Esophagus squamous epithelium (tissue), 5 donors: ENCODE measurements around the gene KLHDC7B. TPM values are rescaled to one million over a fixed set of nuclear protein-coding genes. Genes with fewer than 3 reads are reported as not detected.

Experiments used
- DNase-seq: peaks from one replicate; lab custom pipeline; 2025; lab: John Stamatoyannopoulos, UW
- H3K27ac ChIP-seq, 4 donors: fragments of 200-600 bp; sonication (generic); one replicate each; pipeline ENCODE4 v1.5.1; 2016 to 2019; ENCODE audit warnings: mild to moderate bottlenecking in 1 of 4
- H3K27me3 ChIP-seq, 4 donors: fragments of 200-600 bp; sonication (generic); 1 replicate in 3 of 4; 2 replicates in 1 of 4; pipeline versions ENCODE4 v1.5.1 to v1.6.0; 2017 to 2021; ENCODE audit warnings: antibody characterized with exemption in 1 of 4
- H3K36me3 ChIP-seq, 3 donors: fragments of 200-600 bp; sonication (generic); one replicate each; pipeline ENCODE4 v1.5.1; 2016 to 2019
- H3K4me1 ChIP-seq, 3 donors: fragments of 200-600 bp; sonication (generic); one replicate each; pipeline ENCODE4 v1.5.1; 2017 to 2019
- H3K4me3 ChIP-seq, 4 donors: fragments of 200-600 bp; sonication (generic); 1 replicate in 3 of 4; 2 replicates in 1 of 4; pipeline ENCODE4 v1.5.1; 2016 to 2019; ENCODE audit warnings: mild to moderate bottlenecking in 2 of 4, moderate library complexity in 1 of 4
- H3K9me3 ChIP-seq, 3 donors: fragments of 200-600 bp; sonication (generic); one replicate each; pipeline ENCODE4 v1.5.1; 2016 to 2019
- POLR2A ChIP-seq, 4 donors: fragments of 450-650 bp; IDR thresholded peaks; one replicate each; pipeline ENCODE4 v1.6.1; 2017; ENCODE audit warnings: antibody characterized with exemption in 4 of 4, mild to moderate bottlenecking in 4 of 4, moderate library complexity in 3 of 4
- WGBS, 2 donors: methylation state at CpG; one replicate each; pipeline ENCODE4 v1.1.5; 2018; 5-methylcytosine and 5-hydroxymethylcytosine counted together
- intact Hi-C: fragments of 100-400 bp; cut with DNase I; formaldehyde crosslinking; loops from one replicate; pipeline ENCODE4 v1.15.0; 2022
- total RNA-seq, 4 donors: library from RNA; depleted of rRNA; stranded (reverse); fragments of >200 nt; gene quantifications; one replicate each; pipeline ENCODE4 v1.1.0, GENCODE V29; 2016
- TF ChIP-seq, protein P1 (sequence below), 6 experiments: fragments of 450-650 bp in 4 of 6; fragments of 200-600 bp in 2 of 6; sonication (generic) in 2 of 6; IDR thresholded peaks; one replicate each; pipeline ENCODE4 v1.5.1; 2016 to 2019; ENCODE audit warnings: antibody characterized with exemption in 6 of 6, mild to moderate bottlenecking in 4 of 6, moderate library complexity in 4 of 6
- donor health status: DM: yes; HTN: yes; CAD: no.

KLHDC7B gene
- total RNA-seq, 4 donors from 2014 or later: 0.26 to 0.53 (median 0.40) TPM

- peaks cover 39 to 64% (median 42%) of the 10 kb centered on the region in 3 donors for H3K4me1 ChIP-seq
- TF ChIP-seq, protein P1, sequence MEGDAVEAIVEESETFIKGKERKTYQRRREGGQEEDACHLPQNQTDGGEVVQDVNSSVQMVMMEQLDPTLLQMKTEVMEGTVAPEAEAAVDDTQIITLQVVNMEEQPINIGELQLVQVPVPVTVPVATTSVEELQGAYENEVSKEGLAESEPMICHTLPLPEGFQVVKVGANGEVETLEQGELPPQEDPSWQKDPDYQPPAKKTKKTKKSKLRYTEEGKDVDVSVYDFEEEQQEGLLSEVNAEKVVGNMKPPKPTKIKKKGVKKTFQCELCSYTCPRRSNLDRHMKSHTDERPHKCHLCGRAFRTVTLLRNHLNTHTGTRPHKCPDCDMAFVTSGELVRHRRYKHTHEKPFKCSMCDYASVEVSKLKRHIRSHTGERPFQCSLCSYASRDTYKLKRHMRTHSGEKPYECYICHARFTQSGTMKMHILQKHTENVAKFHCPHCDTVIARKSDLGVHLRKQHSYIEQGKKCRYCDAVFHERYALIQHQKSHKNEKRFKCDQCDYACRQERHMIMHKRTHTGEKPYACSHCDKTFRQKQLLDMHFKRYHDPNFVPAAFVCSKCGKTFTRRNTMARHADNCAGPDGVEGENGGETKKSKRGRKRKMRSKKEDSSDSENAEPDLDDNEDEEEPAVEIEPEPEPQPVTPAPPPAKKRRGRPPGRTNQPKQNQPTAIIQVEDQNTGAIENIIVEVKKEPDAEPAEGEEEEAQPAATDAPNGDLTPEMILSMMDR (IDR thresholded peaks at IDR 0.05): no peak
- no peak for TF ChIP-seq POLR2A (IDR thresholded peaks at IDR 0.05)
- H3K27me3 ChIP-seq: peaks cover 0 to 1% (median 0%) of the 10 kb centered on the region in 4 donors
- no peaks in the 10 kb centered on the region for H3K9me3 ChIP-seq
- 3 to 10% methylated on average over 12 to 17 of the region's 19 CpGs for WGBS, 2 donors
- H3K36me3 ChIP-seq: peaks cover 25 to 44% (median 28%) of the 10 kb centered on the region in 3 donors
- peak overlapping the region; percentile 90 to 99 (median 95) for H3K27ac ChIP-seq
- H3K4me3 ChIP-seq: peak overlapping the region; percentile 55 to 84 (median 67)
- intact Hi-C loops: loop anchor here (10.0 kb wide), 1 partner anchor 90 kb away; no protein-coding TSS in a partner anchor
- no peak for DNase-seq
These were observed 21.0 kb upstream of the KLHDC7B start for GRCh38 chr22:50524676-50525103.

DNA sequence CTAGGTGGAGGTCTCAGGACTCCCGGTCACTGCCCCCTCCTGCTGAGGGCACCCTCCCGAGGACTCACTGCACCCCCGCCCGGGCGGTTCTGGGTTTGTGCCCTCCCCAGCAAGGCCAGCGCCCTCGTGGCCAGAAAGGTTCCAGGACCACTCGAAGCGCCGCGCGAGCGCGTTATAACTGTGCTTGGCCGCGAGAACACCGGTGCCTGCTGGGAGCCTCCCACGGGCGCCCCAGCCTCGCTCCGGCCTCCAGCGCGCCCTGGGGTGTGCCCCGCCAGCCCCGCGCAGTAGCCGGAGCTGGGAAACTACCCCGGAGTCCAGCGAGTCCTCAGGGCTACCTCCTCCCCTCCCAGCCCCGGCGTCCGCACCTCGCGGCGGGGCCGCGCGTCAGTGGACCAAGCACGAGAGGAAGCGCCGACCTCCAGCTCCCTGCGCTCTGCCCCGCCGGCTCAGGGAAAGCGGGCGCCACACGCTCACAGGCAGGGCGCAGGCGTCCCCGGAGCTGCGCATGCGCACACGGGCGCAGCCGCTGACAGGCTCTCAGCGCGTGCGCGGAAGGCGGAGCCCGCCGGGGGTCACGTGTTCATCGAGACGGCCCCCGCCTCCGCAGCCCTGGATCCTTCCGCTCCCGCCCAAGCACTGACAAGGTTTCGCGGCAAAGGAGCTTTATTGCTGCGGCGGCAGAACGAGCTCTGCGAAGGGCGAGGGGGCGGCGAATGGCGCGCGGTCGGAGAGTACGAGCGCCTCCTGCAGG lies 20.4 kb upstream of the KLHDC7B start, which contains the start of gene SCO2:
TSS of gene SCO2 (minus strand) at position 495 of the 754 bp plus-strand sequence. CDS start 1,187 bp downstream, outside the sequence.
- WGBS, 2 donors: no CpG with 5 or more reads among the region's 84 CpGs
- intact Hi-C loops: loop anchor here (10.0 kb wide), 1 partner anchor 90 kb away; no protein-coding TSS in a partner anchor
- Histone ChIP-seq H3K4me3 (peak within 1 kb of the TSS; percentile 55 to 84 (median 67)), H3K36me3 (peaks cover 25 to 38% (median 28%) of the 10 kb centered on the region in 3 donors), H3K9me3 (no peaks in the 10 kb centered on the region), H3K27ac (peak within 1 kb of the TSS; percentile 90 to 99 (median 95)), H3K4me1 (peaks cover 42 to 69% (median 43%) of the 10 kb centered on the region in 3 donors), H3K27me3 (peaks cover 0 to 7% (median 0%) of the 10 kb centered on the region in 4 donors)
- peak; percentile 85 for DNase-seq
- peak in 3 of 4 donors; percentile 80 to 89 (median 80) for TF ChIP-seq POLR2A (IDR thresholded peaks at IDR 0.05)
- TF ChIP-seq, protein P1 (IDR thresholded peaks at IDR 0.05): peak in 4 of 6 experiments; percentile 27 to 66 (median 54)

- DNase-seq: no peak
- intact Hi-C loops: loop anchor here (10.0 kb wide), 1 partner anchor 89 kb away; no protein-coding TSS in a partner anchor
- TF ChIP-seq, protein P1 (IDR thresholded peaks at IDR 0.05): peak in 1 of 6 experiments; percentile 16
- TF ChIP-seq POLR2A (IDR thresholded peaks at IDR 0.05): no peak
- Histone ChIP-seq H3K27ac (peak overlapping the region; percentile 90 to 99 (median 95)), H3K27me3 (peaks cover 0 to 12% (median 0%) of the 10 kb centered on the region in 4 donors), H3K4me3 (peak overlapping the region; percentile 55 to 84 (median 67)), H3K36me3 (peaks cover 25 to 33% (median 28%) of the 10 kb centered on the region in 3 donors), H3K4me1 (peaks cover 42 to 74% (median 47%) of the 10 kb centered on the region in 3 donors), H3K9me3 (no peaks in the 10 kb centered on the region)
- WGBS, 2 donors: no CpG with 5 or more reads among the region's 33 CpGs
These were observed 19.9 kb upstream of the KLHDC7B start for GRCh38 chr22:50525858-50526107.

DNA sequence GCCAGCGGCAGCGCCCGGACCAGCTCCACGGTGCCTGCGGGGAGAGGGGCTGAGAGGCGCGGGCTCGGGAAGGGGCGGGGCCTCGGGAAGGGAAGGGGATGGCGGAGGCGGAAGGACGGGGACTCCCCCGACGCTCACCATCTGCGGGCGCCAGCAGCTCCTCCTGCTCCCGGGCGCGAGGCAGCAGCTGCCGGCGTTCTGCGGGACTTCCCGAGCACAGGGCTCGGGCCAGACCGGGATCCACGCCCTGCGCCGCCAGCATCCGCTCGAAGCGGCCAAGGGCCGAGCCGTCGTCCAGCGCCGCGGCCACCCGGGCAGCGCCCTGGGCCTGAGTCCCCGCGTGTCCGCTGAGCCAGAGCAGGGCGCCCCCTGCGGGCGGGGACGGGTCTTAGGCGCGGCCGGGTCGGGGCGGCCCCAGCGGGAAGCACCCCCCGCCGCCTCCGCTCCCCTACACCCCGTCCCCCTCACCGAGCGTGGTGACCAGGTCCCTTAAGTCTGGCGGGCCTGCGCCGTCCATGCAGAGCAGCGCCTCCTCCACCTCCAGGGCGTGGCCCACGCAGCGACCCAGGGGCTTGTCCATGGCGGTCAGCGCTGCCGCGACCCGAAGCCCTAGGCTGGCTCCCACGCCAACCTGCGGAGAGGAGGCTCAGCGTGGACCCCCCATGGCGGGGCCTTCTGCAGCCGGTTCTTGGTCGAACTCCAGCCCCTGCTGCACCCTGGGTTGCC lies 19.4 kb upstream of the KLHDC7B start:
- Histone ChIP-seq H3K27me3 (peaks cover 0 to 17% (median 0%) of the 10 kb centered on the region in 4 donors), H3K9me3 (no peaks in the 10 kb centered on the region), H3K4me3 (peak overlapping the region; percentile 55 to 84 (median 67)), H3K27ac (peak overlapping the region; percentile 90 to 99 (median 95)), H3K36me3 (peaks cover 25 to 28% (median 25%) of the 10 kb centered on the region in 3 donors), H3K4me1 (peaks cover 42 to 79% (median 47%) of the 10 kb centered on the region in 3 donors)
- WGBS, 2 donors: no CpG with 5 or more reads among the region's 77 CpGs
- DNase-seq: no peak
- no peak for TF ChIP-seq POLR2A (IDR thresholded peaks at IDR 0.05)
- TF ChIP-seq, protein P1 (IDR thresholded peaks at IDR 0.05): peak; percentile 52 to 85 (median 73)
- intact Hi-C loops: loop anchor here (10.0 kb wide), 1 partner anchor 89 kb away; no protein-coding TSS in a partner anchor
